GM21717 (cell line): ENCODE results near the gene ABCG1.

Experiments used
- ATAC-seq: cut with Tn5 transposase; IDR thresholded peaks from one replicate; pipeline ENCODE4 v1.9.1; 2021; ENCODE audit warnings: mild to moderate bottlenecking, moderate library complexity; ENCODE audit not compliant: unreplicated experiment

Gene ABCG1

DNA sequence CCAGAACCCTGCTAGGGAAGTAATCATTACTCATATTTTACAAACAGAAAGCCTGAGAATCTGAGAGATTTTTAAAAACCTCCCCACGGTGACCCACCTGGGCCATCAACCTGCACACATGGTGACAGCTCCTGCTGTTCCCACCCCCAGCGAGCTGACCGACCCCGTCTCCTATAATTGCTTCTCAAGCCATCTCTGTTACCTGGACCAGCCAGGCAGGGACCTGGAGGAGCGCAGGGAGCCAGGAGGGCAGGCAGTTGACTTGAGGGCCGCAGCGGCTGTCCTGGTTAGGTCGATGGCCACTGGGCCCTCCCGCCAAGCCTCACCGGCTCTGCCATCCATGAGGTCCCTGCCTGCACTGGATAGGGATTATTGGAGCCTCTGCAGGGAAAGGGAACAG, 124.2 kb downstream of the ABCG1 start:
- no peak for ATAC-seq

DNA sequence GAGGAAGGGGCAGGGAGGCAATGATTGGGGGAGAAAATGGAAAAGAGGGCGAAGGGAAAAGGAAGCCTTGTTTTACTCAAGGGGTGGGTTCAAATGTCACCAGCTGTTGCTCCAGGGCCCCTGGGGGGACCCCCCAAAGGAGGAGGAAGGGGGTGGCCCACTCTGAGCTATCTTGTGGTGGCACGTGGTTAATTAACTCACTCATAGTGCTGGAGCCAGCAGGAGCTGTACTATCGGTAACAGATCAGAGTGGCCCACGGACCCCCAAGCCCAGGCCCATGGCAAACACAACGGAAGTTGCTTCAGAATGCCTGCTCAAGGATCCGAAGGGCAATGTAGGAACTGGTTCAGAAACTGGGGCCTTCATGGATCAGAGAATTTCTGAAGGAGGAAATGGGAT, 124.6 kb downstream of the ABCG1 start:
- ATAC-seq: no peak

DNA sequence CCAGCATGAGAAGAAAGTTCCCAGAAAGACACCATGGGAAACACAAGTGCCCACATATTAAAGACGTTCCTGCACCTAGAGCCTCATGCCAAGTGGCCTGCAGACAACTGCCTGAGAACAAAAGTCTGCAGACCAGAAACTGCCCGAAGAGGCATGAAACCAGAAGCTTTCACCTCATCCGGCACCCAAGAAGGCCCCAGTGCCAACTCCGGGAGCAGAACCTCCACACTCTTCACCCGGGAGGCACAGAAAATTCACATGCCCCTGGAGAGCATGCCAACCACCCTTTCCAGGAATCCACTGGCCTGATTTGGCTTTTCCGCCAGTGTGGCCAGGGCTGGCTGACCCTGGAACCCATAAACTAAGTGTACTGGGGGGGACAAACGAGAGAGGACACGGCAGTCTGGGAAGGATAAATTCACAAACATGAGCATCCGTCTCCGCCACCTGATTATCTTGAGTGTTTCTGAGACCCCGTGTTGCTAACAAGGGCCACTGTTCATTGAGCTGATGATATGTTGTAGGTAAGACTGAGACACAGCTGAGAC, 125.1 kb downstream of the ABCG1 start:
- no peak for ATAC-seq

DNA sequence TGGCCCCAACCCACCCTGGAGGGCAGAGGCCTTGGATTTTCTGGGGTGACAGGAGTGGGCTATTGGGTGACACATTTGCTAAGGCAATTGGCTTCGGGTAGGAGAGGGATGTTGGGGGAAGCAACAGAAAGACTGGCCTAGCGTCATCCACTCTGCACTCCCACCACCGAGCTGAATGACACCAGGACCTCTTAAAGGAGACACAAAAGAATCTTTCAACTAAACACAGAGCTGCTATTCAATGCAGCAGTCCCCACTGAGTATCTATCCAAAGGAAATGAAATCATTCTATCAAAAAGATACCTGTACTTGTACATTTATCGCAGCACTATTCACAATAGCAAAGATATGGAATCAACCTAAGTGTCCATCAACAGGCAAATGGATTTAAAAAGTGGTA, 125.7 kb downstream of the ABCG1 start:
- ATAC-seq: no peak

DNA sequence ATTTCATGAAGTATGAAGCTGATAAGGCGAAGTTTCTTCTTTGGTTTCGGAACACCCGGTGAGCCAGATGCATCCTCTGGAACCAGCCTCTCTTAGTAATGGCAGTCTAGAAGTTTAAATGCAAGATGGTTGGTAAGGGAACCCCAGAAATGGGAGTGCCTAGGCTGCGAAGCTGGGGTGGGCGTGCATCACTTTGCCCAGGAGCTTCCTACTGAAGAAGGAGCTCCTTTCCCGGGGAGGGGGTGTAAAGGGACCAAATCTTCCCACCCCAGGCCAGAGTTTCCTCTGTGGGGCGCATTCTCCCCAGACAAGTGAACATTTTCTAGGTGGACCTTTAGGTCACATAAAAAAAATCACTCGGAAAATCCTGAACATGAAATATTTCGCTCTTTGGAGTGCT, 127.5 kb downstream of the ABCG1 start:
- ATAC-seq: no peak
